ENCODE data around the gene MEIKIN. TPM values are rescaled to one million over a fixed set of nuclear protein-coding genes. Genes with fewer than 3 reads are reported as not detected.

MEIKIN gene
- total and polyA plus RNA-seq, 2 of the 13 experiments (the other 11 are each of a cell fraction or from before 2014, with no cell fraction given): not detected

GRCh38 chr5:131980696-131981095 lies 35.2 kb upstream of the MEIKIN start (continued):
- TF ChIP-seq, protein P1, sequence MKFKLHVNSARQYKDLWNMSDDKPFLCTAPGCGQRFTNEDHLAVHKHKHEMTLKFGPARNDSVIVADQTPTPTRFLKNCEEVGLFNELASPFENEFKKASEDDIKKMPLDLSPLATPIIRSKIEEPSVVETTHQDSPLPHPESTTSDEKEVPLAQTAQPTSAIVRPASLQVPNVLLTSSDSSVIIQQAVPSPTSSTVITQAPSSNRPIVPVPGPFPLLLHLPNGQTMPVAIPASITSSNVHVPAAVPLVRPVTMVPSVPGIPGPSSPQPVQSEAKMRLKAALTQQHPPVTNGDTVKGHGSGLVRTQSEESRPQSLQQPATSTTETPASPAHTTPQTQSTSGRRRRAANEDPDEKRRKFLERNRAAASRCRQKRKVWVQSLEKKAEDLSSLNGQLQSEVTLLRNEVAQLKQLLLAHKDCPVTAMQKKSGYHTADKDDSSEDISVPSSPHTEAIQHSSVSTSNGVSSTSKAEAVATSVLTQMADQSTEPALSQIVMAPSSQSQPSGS (CRISPR knock-in tag; IDR thresholded peaks at IDR 0.05): no peak
- TF ChIP-seq NR2C2 (CRISPR knock-in tag; IDR thresholded peaks at IDR 0.05; ENCODE audit: borderline replicate concordance) (no peak), ZNF547 (CRISPR knock-in tag; IDR thresholded peaks at IDR 0.05) (no peak), XBP1 (CRISPR knock-in tag; IDR thresholded peaks at IDR 0.05) (no peak), NFKBIZ (CRISPR knock-in tag; IDR thresholded peaks at IDR 0.05) (no peak)
- TF ChIP-seq, protein P2, sequence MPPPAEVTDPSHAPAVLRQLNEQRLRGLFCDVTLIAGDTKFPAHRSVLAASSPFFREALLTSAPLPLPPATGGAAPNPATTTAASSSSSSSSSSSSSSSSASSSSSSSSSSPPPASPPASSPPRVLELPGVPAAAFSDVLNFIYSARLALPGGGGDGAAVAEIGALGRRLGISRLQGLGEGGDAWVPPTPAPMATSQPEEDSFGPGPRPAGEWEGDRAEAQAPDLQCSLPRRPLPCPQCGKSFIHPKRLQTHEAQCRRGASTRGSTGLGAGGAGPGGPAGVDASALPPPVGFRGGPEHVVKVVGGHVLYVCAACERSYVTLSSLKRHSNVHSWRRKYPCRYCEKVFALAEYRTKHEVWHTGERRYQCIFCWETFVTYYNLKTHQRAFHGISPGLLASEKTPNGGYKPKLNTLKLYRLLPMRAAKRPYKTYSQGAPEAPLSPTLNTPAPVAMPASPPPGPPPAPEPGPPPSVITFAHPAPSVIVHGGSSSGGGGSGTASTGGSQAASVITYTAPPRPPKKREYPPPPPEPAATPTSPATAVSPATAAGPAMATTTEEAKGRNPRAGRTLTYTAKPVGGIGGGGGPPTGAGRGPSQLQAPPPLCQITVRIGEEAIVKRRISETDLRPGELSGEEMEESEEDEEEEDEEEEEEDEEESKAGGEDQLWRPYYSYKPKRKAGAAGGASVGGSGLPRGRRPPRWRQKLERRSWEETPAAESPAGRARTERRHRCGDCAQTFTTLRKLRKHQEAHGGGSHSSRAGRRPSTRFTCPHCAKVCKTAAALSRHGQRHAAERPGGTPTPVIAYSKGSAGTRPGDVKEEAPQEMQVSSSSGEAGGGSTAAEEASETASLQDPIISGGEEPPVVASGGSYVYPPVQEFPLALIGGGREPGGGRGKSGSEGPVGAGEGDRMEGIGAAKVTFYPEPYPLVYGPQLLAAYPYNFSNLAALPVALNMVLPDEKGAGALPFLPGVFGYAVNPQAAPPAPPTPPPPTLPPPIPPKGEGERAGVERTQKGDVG (CRISPR knock-in tag; IDR thresholded peaks at IDR 0.05; ENCODE audit: borderline replicate concordance): no peak

- H3K27ac ChIP-seq (ENCODE audit: extremely low read length, insufficient read depth, low read length): no peak overlapping the region
- ATAC-seq: no peak
- no peak overlapping the region for H3K4me2 ChIP-seq (ENCODE audit: low read depth, low read length)
- no peaks in the 10 kb centered on the region for H3K79me2 ChIP-seq (ENCODE audit: insufficient read depth, low read length)
- H3K9me3 ChIP-seq (ENCODE audit: low read length): no peaks in the 10 kb centered on the region
- peaks cover 18% of the 10 kb centered on the region for H3K4me1 ChIP-seq (ENCODE audit: insufficient read depth, low read length)
- no peak overlapping the region for H2AFZ ChIP-seq (ENCODE audit: low read length)
- H3K4me3 ChIP-seq (replicated peaks in 1 of 3; ENCODE audit: insufficient read depth in 1 of 3, low read depth in 2 of 3, low read length in 3 of 3): no peak overlapping the region
- BruUV-seq (replicated peaks): no TSS peak
- no peak for DNase-seq (ENCODE audit: low spot score)
- ChIA-PET POLR2A (no interaction called here), CTCF (ENCODE audit: low intra/inter-chr PET ratio, low total read pairs) (no interaction called here)
- in situ Hi-C loops (cut with HindIII; ENCODE audit: extremely low pct_ligation_motif_present, low pct_unique_long_range_greater_than_20kb): no loop called here
- no peaks in the 10 kb centered on the region for H3K27me3 ChIP-seq (ENCODE audit: control insufficient read depth in 1 of 2, insufficient read depth in 2 of 2, low read length in 2 of 2)
- no peak overlapping the region for H3K9ac ChIP-seq (ENCODE audit: insufficient read depth, low read depth, low read length)
- H3K36me3 ChIP-seq (replicated peaks in 1 of 2; ENCODE audit: control insufficient read depth in 1 of 2, insufficient read depth in 2 of 2, low read length in 2 of 2): no peaks in the 10 kb centered on the region
- intact Hi-C loops (cut with micrococcal nuclease; ENCODE audit: unreplicated experiment): no loop called here
- 73% methylated on average over 4 of the region's 4 CpGs for WGBS (ENCODE audit: low lambda C conversion rate)
- H4K20me1 ChIP-seq (ENCODE audit: insufficient read depth, low read length): no peaks in the 10 kb centered on the region
- no peak for FAIRE-seq
- TF ChIP-seq, protein P3, sequence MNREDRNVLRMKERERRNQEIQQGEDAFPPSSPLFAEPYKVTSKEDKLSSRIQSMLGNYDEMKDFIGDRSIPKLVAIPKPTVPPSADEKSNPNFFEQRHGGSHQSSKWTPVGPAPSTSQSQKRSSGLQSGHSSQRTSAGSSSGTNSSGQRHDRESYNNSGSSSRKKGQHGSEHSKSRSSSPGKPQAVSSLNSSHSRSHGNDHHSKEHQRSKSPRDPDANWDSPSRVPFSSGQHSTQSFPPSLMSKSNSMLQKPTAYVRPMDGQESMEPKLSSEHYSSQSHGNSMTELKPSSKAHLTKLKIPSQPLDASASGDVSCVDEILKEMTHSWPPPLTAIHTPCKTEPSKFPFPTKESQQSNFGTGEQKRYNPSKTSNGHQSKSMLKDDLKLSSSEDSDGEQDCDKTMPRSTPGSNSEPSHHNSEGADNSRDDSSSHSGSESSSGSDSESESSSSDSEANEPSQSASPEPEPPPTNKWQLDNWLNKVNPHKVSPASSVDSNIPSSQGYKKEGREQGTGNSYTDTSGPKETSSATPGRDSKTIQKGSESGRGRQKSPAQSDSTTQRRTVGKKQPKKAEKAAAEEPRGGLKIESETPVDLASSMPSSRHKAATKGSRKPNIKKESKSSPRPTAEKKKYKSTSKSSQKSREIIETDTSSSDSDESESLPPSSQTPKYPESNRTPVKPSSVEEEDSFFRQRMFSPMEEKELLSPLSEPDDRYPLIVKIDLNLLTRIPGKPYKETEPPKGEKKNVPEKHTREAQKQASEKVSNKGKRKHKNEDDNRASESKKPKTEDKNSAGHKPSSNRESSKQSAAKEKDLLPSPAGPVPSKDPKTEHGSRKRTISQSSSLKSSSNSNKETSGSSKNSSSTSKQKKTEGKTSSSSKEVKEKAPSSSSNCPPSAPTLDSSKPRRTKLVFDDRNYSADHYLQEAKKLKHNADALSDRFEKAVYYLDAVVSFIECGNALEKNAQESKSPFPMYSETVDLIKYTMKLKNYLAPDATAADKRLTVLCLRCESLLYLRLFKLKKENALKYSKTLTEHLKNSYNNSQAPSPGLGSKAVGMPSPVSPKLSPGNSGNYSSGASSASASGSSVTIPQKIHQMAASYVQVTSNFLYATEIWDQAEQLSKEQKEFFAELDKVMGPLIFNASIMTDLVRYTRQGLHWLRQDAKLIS (CRISPR knock-in tag; IDR thresholded peaks at IDR 0.05): no peak
- TF ChIP-seq NR2F1 (CRISPR knock-in tag; IDR thresholded peaks at IDR 0.05): no peak
Measured at GRCh38 chr5:131979816-131980215, 34.4 kb upstream of the MEIKIN start.
